HG03558 (cell line): ENCODE measurements around the gene FBXO41.
"Not testable (repeated sequence)": the region's sequence is repeated elsewhere in the genome, so short reads cannot be mapped to it uniquely, and the experiment has no call there.

Source experiments
- ATAC-seq: cut with Tn5 transposase; IDR thresholded peaks from one replicate; pipeline ENCODE4 v1.9.1; 2021; ENCODE audit warnings: moderate number of reproducible peaks; ENCODE audit not compliant: unreplicated experiment; ENCODE audit errors: extremely low read depth

The FBXO41 gene

GRCh38 chr2:73263540-73264331 lies 20.5 kb downstream of the FBXO41 start:
- ATAC-seq = no peak

GRCh38 chr2:73262691-73263429 lies 21.4 kb downstream of the FBXO41 start:
- ATAC-seq = not testable (repeated sequence)

GRCh38 chr2:73262108-73262651 lies 22.1 kb downstream of the FBXO41 start:
- ATAC-seq = no peak

GRCh38 chr2:73260338-73260984 lies 23.8 kb downstream of the FBXO41 start:
- no peak for ATAC-seq

- ATAC-seq = no peak
These were observed 24.5 kb downstream of the FBXO41 start for GRCh38 chr2:73259704-73260337.

GRCh38 chr2:73259276-73259675 lies 25.0 kb downstream of the FBXO41 start:
- ATAC-seq = no peak

GRCh38 chr2:73258913-73259215 lies 25.4 kb downstream of the FBXO41 start:
- no peak for ATAC-seq

GRCh38 chr2:73258186-73258912 lies 25.9 kb downstream of the FBXO41 start:
- no peak for ATAC-seq

GRCh38 chr2:73257425-73258125 lies 26.7 kb downstream of the FBXO41 start:
- ATAC-seq = no peak

GRCh38 chr2:73257021-73257420 lies 27.3 kb downstream of the FBXO41 start:
- no peak for ATAC-seq

- ATAC-seq = no peak
These were observed 27.7 kb downstream of the FBXO41 start for GRCh38 chr2:73256618-73256922.

GRCh38 chr2:73255907-73256617 lies 28.2 kb downstream of the FBXO41 start:
- no peak for ATAC-seq

GRCh38 chr2:73255007-73255644 lies 29.2 kb downstream of the FBXO41 start:
- ATAC-seq = no peak

GRCh38 chr2:73254343-73255006 lies 29.8 kb downstream of the FBXO41 start:
- no peak for ATAC-seq

GRCh38 chr2:73253901-73254300 lies 30.4 kb downstream of the FBXO41 start:
- ATAC-seq = no peak

GRCh38 chr2:73253400-73253799 lies 30.9 kb downstream of the FBXO41 start:
- ATAC-seq = no peak

GRCh38 chr2:73252238-73253027 lies 31.8 kb downstream of the FBXO41 start:
- no peak for ATAC-seq
